AG04449 (cell line): Measurements from ENCODE around the gene PEX19.

Experiments
- CTCF ChIA-PET: fragments of 350-600 bp; formaldehyde crosslinking; extraction: SDS; loops from one replicate; lab custom pipeline; 2021; ENCODE audit warnings: antibody characterized with exemption; lab: Yijun Ruan, JAX
- POLR2A ChIA-PET: fragments of 400-600, 350-600 bp; formaldehyde crosslinking; extraction: SDS; loops from one replicate; lab custom pipeline; 2020; ENCODE audit warnings: antibody characterized with exemption, inconsistent platforms; lab: Yijun Ruan, JAX
- DNase-seq: peaks from one replicate; pipeline ENCODE4 v3.0.0-alpha.2; 2010; ENCODE audit warnings: low read depth, low spot score
- H3K4me3 ChIP-seq: 2 replicates; pipeline ENCODE4 v1.5.1; 2011; ENCODE audit warnings: low read depth, mild to moderate bottlenecking, control low read depth, low read length
- CTCF ChIP-seq: IDR thresholded peaks from one replicate; pipeline ENCODE4 v1.5.1; 2011; ENCODE audit warnings: mild to moderate bottlenecking, moderate library complexity, low read length, control low read depth, inconsistent platforms; ENCODE audit not compliant: insufficient read depth; ENCODE audit errors: missing control alignments

PEX19 gene

GRCh38 chr1:160257411-160258015 lies 27.4 kb downstream of the PEX19 start:
- no peak for TF ChIP-seq CTCF
- no peak for DNase-seq
- CTCF ChIA-PET = interaction anchor here (0.6 to 12.6 kb wide), 12 partner anchors 9 to 212 kb away, joined by 3 to 147 read pairs (median 4); partner anchors contain the start of gene KCNJ9
- POLR2A ChIA-PET = interaction anchor here (0.6 kb wide), 1 partner anchor 135 kb away, joined by 3 read pairs; no protein-coding TSS in a partner anchor
- H3K4me3 ChIP-seq = no peak overlapping the region

GRCh38 chr1:160256396-160257046 lies 28.4 kb downstream of the PEX19 start:
- TF ChIP-seq CTCF = no peak
- POLR2A ChIA-PET = no interaction called here
- DNase-seq = peak; percentile 28
- CTCF ChIA-PET = interaction anchor here (0.9 to 12.6 kb wide), 8 partner anchors 11 to 211 kb away, joined by 3 to 147 read pairs (median 4); partner anchors contain the start of gene KCNJ9
- no peak overlapping the region for H3K4me3 ChIP-seq

GRCh38 chr1:160255781-160256300 lies 29.1 kb downstream of the PEX19 start:
- ChIA-PET CTCF (interaction anchor here (1.3 to 12.6 kb wide), 4 partner anchors 35 to 171 kb away, joined by 3 to 171 read pairs (median 136); partner anchors contain the start of genes CASQ1 and KCNJ9), POLR2A (no interaction called here)
- TF ChIP-seq CTCF = no peak
- DNase-seq = no peak
- no peak overlapping the region for H3K4me3 ChIP-seq

DNA sequence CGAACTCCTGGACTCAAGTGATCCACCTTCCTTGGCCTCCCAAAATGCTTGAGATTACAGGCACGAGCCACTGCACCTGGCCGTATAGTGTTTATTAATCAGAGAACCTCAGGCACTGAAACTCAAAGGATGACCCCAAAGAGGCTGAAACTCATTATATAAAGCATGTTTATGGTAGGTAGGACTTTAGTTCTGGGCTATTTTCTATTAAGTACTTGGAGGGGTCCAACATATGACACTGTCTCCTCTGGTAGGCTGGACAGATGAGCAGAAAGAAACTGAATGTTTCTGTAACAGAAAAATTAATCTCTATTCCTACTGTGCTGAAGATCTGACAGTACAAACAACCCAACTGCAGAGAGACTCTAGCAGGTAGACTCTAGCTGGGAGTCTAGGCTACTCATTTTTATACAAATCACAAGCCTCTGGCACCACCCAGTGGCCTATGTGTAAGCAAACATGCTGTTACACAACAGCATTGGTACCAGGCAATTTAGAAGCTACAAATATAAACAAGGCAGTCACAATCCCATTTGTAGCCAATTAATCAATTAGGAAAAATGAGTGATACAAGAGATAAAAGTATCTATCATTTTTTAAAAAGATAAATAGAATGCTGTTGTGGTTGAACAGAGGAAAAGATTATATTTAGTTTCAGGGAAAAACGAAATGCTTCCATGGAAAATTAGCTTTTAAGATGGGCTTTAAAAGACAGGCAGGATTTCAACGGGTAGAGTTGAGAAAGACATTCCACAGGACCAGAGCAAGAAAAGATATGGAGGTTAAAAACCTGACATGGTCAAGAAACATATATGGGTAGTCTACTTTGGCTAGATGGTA lies 33.0 kb downstream of the PEX19 start:
- CTCF ChIA-PET = interaction anchor here (0.6 to 12.6 kb wide), 54 partner anchors 9 to 221 kb away, joined by 3 to 171 read pairs (median 6); partner anchors contain the start of genes CASQ1, DCAF8, IGSF8 and KCNJ9
- POLR2A ChIA-PET = interaction anchor here (1.2 kb wide), 1 partner anchor 12 kb away, joined by 4 read pairs; no protein-coding TSS in a partner anchor
- TF ChIP-seq CTCF = peak; percentile 54
- no peak for DNase-seq
- no peak overlapping the region for H3K4me3 ChIP-seq

DNA sequence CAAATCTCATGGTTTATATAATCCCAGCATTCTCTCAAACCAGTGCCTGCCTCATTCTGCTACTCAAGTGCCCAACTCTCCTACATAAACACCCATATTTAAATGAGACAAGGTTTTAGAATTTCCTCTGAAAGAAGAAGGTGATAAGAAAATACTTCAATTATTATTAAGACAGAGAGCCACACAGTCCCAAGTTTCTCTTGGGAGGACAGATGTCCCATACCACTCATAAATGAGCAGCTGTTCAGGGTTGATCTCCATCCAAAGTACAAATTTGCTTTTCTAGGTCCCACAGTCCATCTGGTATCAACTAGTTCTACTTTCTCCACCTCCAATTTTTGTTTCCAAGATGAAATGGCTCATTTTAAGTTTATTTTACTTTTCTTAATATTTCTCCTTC lies 33.9 kb downstream of the PEX19 start:
- POLR2A ChIA-PET = no interaction called here
- CTCF ChIA-PET = interaction anchor here (0.6 to 12.6 kb wide), 27 partner anchors 10 to 220 kb away, joined by 3 to 171 read pairs (median 14); partner anchors contain the start of genes CASQ1, DCAF8, IGSF8 and KCNJ9
- no peak overlapping the region for H3K4me3 ChIP-seq
- TF ChIP-seq CTCF = no peak
- DNase-seq = no peak
